Measurements from ENCODE around the gene KITLG.
A peak's percentile ranks its signal among the peaks of the same experiment; 100 is the strongest.

The KITLG gene

DNA sequence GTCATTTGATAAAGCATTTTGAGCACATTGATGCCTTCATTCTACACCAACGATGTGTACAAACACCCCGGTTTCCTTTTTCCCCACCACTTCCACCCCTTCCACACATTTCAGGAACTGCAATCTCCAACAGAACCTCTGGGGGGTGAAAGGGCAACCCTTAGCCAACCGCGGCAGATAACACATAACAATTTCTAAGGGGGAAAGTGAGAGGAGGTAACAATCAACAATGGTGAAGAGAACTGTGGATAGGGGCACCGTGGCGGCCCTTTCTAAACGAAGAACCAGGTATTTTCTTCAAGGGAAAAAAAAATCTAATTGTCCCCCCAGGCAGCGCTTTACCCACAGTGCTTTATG, 1.1 kb downstream of the KITLG start:
- in situ Hi-C loops (cut with HindIII; ENCODE audit: low pct_ligation_motif_present, low pct_unique_long_range_greater_than_20kb, low sequenced_read_pairs): no loop called here
- peak; percentile 85 for DNase-seq

GRCh38 chr12:88578276-88579160, 1.8 kb downstream of the KITLG start:
- peak; percentile 65 for DNase-seq
- in situ Hi-C loops (cut with HindIII; ENCODE audit: low pct_ligation_motif_present, low pct_unique_long_range_greater_than_20kb, low sequenced_read_pairs): no loop called here

- DNase-seq: peak; percentile 92
- in situ Hi-C loops (cut with HindIII; ENCODE audit: low pct_ligation_motif_present, low pct_unique_long_range_greater_than_20kb, low sequenced_read_pairs): no loop called here
These were observed 2.7 kb downstream of the KITLG start for GRCh38 chr12:88577537-88577936.

- in situ Hi-C loops (cut with HindIII; ENCODE audit: low pct_ligation_motif_present, low pct_unique_long_range_greater_than_20kb, low sequenced_read_pairs): no loop called here
- DNase-seq: no peak
These were observed 3.4 kb downstream of the KITLG start for GRCh38 chr12:88576866-88577265.

DNA sequence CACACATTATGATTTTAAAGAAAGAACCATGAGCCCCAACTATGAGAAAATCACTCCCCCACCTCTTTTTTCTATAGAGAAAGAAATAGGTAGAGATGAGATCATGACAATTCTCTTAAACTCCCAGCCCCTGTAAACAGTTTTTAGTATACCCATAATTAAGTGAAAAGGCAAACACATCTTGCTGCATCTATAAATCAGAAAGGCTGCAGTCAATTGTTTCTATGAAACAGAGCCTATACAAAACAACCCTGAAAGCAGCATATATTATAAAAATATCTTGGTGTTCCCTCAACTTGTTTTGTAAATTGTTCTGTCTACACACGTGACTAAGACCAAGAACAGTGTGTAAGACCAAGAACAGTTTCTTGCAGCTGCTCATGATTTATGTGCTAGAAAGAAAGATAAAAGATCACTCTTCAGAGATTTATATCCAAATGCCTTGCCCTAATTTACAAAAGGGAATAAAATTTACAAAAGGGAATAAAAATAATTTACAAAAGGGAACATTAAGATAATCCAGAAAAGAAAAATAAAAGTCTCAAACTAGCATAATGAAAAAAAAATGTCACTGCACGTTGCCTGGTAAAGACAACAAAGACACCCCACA, 4.8 kb downstream of the KITLG start:
- DNase-seq: peak; percentile 31

DNA sequence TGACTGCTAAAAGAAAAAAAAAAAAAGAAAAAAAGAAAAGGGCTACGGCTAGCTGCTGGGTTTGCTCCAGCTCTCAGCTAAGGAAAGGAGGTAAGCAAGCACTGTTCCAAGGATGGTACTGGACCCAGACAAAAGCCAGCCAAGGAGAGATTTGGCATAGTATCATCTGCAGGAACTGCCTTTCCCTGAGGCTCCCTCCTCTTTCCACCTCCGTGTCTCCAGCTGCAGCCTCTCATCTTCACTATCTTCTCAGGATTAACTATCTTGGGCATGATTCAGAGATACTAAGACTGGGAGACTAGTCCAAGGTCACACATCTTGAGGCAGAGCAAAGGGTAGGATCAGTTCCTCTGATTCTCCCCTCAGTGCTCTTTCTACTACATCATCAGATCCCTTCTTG, 6.0 kb downstream of the KITLG start:
- DNase-seq: peak; percentile 40
- in situ Hi-C loops (cut with HindIII; ENCODE audit: low pct_ligation_motif_present, low pct_unique_long_range_greater_than_20kb, low sequenced_read_pairs): no loop called here

More for the DNA sequence above, 4.8 kb downstream of the KITLG start:
- in situ Hi-C loops (cut with HindIII; ENCODE audit: low pct_ligation_motif_present, low pct_unique_long_range_greater_than_20kb, low sequenced_read_pairs): no loop called here

DNA sequence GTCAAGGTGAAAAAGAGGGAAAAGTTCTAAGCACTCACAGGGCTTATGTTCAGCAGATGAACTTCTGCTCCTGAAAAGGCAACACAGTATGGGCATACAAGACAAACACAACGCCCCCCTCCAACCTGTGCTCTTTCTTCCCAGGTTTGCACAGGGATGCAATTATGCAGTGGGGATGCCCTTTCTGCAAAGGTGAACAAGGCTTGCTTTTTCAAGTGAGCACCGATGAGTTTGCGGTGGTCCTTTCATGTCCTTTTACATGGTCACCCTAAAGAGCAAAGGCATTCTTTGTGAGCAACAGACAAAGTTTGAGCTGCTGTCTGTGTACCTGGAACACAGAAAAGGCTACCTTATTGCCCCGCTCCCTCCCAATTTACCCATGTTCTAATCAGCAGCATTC, 6.7 kb downstream of the KITLG start:
- in situ Hi-C loops (cut with HindIII; ENCODE audit: low pct_ligation_motif_present, low pct_unique_long_range_greater_than_20kb, low sequenced_read_pairs): no loop called here
- DNase-seq: no peak

GRCh38 chr12:88572781-88573549, 7.3 kb downstream of the KITLG start:
- no peak for DNase-seq
- in situ Hi-C loops (cut with HindIII; ENCODE audit: low pct_ligation_motif_present, low pct_unique_long_range_greater_than_20kb, low sequenced_read_pairs): no loop called here

DNA sequence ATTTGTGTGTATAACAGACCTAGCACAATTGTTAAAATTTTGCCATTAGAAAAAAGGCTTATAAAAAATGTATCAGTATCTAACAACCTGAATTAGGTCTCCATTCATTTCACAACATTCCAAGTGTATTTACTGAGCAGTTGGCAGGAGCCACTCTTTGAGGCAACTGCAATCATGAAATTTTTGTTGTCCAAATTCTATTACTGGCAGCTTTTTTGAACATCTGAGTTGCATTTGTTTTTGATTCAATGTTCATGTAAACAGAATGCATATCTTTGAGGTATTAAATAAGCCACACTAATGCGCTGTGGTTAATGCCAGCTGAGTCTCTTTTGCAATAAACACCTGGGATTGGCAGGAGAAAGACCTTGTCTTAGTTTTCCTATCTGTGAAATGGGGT, 8.7 kb downstream of the KITLG start:
- DNase-seq: no peak
- in situ Hi-C loops (cut with HindIII; ENCODE audit: low pct_ligation_motif_present, low pct_unique_long_range_greater_than_20kb, low sequenced_read_pairs): no loop called here

DNA sequence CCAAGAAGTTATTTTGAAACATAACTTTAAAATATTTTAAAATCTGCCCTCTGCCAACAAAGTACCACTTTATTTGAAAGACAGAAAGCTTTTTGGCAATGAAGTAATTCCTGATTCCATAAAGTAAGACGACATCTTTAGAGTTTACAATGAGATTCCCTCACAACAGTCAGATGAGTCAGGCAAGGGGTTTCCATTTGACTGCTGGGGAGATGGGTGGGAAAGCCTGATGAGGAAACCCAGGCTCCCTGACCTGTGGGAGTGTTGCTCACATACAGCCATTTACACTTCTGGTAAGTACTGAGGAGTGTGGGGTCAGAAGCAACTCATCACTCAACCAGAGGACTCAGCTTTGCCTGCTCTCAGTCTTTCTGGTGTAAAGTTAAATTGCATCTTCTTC, 10.2 kb downstream of the KITLG start:
- in situ Hi-C loops (cut with HindIII; ENCODE audit: low pct_ligation_motif_present, low pct_unique_long_range_greater_than_20kb, low sequenced_read_pairs): no loop called here
- peak; percentile 35 for DNase-seq

DNA sequence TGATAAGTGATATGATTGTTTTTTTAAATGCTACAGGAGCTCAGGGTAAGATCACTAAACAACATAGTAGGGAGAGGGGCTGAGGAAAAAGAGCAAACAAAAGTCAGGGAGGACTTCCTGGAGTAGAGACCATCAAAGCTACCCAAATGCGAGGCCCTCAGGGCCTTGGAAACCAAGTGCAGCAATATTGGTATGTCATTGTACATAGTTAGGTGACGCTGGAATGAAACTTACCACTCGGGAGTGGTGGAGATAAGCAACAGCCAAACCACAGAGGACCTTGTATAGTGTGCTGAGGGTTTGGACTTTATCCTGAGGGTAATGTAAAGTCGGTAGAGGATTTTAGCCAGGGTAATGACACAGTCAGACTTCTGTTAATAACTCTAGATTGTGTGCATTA, 13.8 kb downstream of the KITLG start:
- in situ Hi-C loops (cut with HindIII; ENCODE audit: low pct_ligation_motif_present, low pct_unique_long_range_greater_than_20kb, low sequenced_read_pairs): no loop called here
- DNase-seq: no peak

- in situ Hi-C loops (cut with HindIII; ENCODE audit: low pct_ligation_motif_present, low pct_unique_long_range_greater_than_20kb, low sequenced_read_pairs): no loop called here
- DNase-seq: no peak
These were observed 17.3 kb downstream of the KITLG start for GRCh38 chr12:88562846-88563582.

DNA sequence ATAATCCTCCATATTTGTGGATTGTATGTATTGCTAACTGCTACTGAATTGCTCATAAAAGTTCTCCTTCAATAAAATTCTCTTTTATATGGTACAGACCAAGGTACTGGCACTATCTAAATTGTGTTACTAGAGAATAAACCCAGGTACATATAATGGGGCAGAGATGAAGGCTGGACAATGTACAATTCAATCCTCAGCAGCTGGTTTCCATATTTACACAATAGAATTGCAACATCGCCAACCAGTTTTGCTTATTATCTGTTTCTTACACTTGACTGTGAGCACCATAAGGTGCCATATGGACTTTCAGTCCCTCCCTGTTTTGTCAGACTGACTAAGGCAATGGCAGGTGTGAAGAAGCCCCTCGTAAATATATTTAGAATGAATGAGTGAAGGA, 18.1 kb downstream of the KITLG start:
- DNase-seq: no peak
- in situ Hi-C loops (cut with HindIII; ENCODE audit: low pct_ligation_motif_present, low pct_unique_long_range_greater_than_20kb, low sequenced_read_pairs): no loop called here

DNA sequence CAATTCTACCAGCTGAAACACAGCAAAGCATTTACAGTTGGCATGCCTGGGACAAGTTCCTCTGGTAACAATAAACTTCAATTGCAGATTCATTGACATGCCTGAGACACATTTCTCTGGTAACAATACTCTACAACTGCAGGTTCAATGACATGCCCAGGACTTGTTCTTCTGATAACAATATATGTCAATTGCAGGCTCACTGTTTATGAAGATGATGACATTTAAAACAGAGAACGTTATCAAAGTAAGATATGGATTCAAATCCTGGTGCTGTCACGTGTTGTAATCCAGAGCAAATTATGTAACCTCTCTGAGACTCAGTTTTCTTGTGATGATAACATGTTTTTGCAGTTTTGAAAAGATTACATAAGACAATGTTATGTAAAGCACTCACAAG, 20.5 kb downstream of the KITLG start:
- DNase-seq: no peak
- in situ Hi-C loops (cut with HindIII; ENCODE audit: low pct_ligation_motif_present, low pct_unique_long_range_greater_than_20kb, low sequenced_read_pairs): no loop called here

DNA sequence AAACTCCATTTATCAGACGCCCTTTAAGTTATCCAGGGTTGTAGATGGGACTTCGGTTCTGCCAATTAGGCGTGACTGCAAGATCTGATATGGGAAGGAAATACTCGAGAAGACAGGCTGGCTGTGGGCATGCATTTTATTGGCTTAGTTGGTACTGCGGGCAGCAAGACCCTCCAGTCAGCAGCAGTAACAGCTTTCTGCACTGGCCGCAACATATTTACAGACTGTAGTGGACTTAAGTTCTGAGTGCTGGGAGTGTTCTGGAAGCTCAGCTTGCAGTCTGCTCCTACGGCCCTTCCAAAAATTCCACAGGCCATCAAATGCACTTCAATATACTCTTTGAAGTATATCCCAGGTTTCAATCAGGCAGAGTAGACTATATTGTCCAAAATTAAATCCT, 21.1 kb downstream of the KITLG start:
- in situ Hi-C loops (cut with HindIII; ENCODE audit: low pct_ligation_motif_present, low pct_unique_long_range_greater_than_20kb, low sequenced_read_pairs): no loop called here
- no peak for DNase-seq

GRCh38 chr12:88558340-88558867, 21.9 kb downstream of the KITLG start:
- no peak for DNase-seq
- in situ Hi-C loops (cut with HindIII; ENCODE audit: low pct_ligation_motif_present, low pct_unique_long_range_greater_than_20kb, low sequenced_read_pairs): no loop called here

DNA sequence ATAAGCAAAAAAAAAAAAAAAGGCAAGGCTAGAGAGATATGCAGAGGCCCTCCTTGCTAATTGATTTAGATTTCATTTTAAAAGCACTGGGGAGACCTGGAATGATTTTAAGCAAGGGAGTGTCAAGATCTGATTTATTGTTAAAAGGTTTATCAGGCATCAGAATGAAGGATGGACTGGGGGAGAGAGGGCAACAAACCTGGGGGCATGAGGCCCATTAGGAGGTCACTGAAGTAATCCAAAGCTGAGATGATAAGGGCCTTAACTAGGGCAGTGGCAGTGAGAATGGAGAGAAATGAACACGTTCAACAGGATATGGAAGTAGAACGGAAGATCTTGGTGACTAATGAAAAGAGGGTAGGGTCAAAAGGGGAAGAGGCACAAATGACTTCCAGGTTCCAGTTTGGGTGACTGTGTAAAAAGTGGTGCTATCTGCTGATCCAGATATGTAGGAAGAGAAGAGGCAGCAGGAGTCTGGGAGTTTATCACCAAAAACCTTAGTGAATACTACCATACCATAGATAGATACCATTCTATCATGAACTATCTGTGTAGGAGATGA, 24.0 kb downstream of the KITLG start:
- in situ Hi-C loops (cut with HindIII; ENCODE audit: low pct_ligation_motif_present, low pct_unique_long_range_greater_than_20kb, low sequenced_read_pairs): no loop called here
- DNase-seq: no peak

DNA sequence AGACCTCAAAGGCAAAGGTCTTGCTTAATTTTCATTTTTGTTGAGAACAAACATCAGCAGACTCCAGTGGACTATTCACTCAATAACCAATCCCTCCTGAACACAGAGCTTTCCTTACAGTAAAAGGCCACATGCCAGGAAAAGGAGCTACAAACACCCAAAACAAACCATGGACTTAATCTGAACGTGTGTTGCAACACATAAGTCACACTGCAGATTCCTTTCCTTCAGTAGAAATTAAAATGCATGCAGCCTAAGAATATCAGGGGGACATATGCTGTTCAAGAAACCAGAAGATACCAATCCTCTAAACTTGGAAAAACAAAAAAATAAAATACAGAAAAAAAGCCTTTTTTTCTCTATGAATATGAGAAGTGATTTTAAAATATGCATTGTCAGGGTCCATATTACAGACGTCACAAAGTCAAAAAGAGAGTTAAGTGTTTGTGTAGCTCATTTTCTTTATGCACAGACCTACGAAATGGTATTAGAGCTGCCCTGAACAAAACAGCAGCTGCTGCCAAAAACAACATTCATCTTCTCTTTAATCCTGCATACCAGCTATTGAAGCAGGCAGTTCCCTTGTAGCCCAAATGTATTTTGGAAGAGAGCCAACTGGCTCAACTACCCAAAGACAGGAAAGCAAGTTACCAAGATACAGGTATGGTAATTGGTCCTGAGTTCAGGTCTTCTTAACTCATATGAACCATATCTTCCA, 26.2 kb downstream of the KITLG start:
- DNase-seq: no peak
- in situ Hi-C loops (cut with HindIII; ENCODE audit: low pct_ligation_motif_present, low pct_unique_long_range_greater_than_20kb, low sequenced_read_pairs): no loop called here

Measured in ACHN (cell line).